Effector memory CD8-positive, alpha-beta T cell (primary cell): ENCODE results near the gene TMEM63C.

Experiments
- ATAC-seq: fragments of 150-1000 bp; cut with Tn5 transposase; replicated peaks from 2 replicates; pipeline ENCODE4 v1.10.0; 2021; ENCODE audit warnings: mild to moderate bottlenecking, moderate library complexity
- DNase-seq, 3 experiments: peaks; one replicate each; pipeline ENCODE4 v3.0.0; 2021
- H3K27ac Mint-ChIP-seq, 2 donors: one replicate each; pipeline ENCODE4 v1.8.0; 2022; ENCODE audit warnings: mild to moderate bottlenecking in 2 of 2, mixed read lengths in 2 of 2, moderate library complexity in 2 of 2
- H3K27me3 Mint-ChIP-seq, 2 donors: one replicate each; pipeline ENCODE4 v1.8.0; 2022; ENCODE audit warnings: mixed read lengths in 2 of 2
- H3K36me3 Mint-ChIP-seq: one replicate; pipeline ENCODE4 v1.8.0; 2022; ENCODE audit warnings: mild to moderate bottlenecking, moderate library complexity, mixed read lengths; ENCODE audit not compliant: insufficient read depth
- H3K4me1 Mint-ChIP-seq, 2 donors: one replicate each; pipeline ENCODE4 v1.8.0; 2022; ENCODE audit warnings: low read depth in 2 of 2, mixed read lengths in 2 of 2
- H3K4me3 Mint-ChIP-seq, 2 donors: one replicate each; pipeline ENCODE4 v1.8.0; 2022; ENCODE audit warnings: mild to moderate bottlenecking in 2 of 2, mixed read lengths in 2 of 2, moderate library complexity in 2 of 2
- H3K9me3 Mint-ChIP-seq, 2 donors: one replicate each; pipeline ENCODE4 v1.8.0; 2022; ENCODE audit warnings: mixed read lengths in 2 of 2
- total RNA-seq, 9 experiments: gene quantifications; one replicate each; lab custom pipeline; 2026; lab: John Stamatoyannopoulos, UW

TMEM63C gene
- total RNA-seq = 0.45 to 2.1 (median 0.78) reads per million in 9 experiments

GRCh38 chr14:77181603-77182437 lies at the start of gene TMEM63C:
TMEM63C (plus strand) TSS chr14:77181798; CDS start chr14:77218814, 37,016 bp downstream.
- Mint-ChIP-seq H3K4me3 (peak within 1 kb of the TSS; percentile 80 to 88), H3K4me1 (peaks cover 24 to 30% of the 10 kb centered on the region in 2 donors), H3K27me3 (peaks cover 12 to 76% of the 10 kb centered on the region in 2 donors), H3K36me3 (peaks cover 2% of the 10 kb centered on the region), H3K9me3 (no peaks in the 10 kb centered on the region), H3K27ac (peak within 1 kb of the TSS; percentile 44 to 86)
- DNase-seq (peak; percentile 32 to 44 (median 40)), ATAC-seq (peak; percentile 87)

GRCh38 chr14:77131871-77132486 lies 49.6 kb upstream of the TMEM63C start:
- no peaks in the 10 kb centered on the region for H3K9me3 Mint-ChIP-seq
- H3K27me3 Mint-ChIP-seq = peaks cover 72 to 100% of the 10 kb centered on the region in 2 donors

GRCh38 chr14:77133720-77134338 lies 47.8 kb upstream of the TMEM63C start:
- peaks cover 73 to 100% of the 10 kb centered on the region in 2 donors for H3K27me3 Mint-ChIP-seq
- H3K4me1 Mint-ChIP-seq = peaks cover 0 to 2% of the 10 kb centered on the region in 2 donors
- H3K36me3 Mint-ChIP-seq = no peaks in the 10 kb centered on the region
- peak; percentile 40 to 50 (median 41) for DNase-seq
- no peak overlapping the region for H3K4me3 Mint-ChIP-seq
- peak; percentile 78 for ATAC-seq
- no peaks in the 10 kb centered on the region for H3K9me3 Mint-ChIP-seq
- H3K27ac Mint-ChIP-seq = no peak overlapping the region

More at GRCh38 chr14:77131871-77132486, 49.6 kb upstream of the TMEM63C start:
- H3K27ac Mint-ChIP-seq = no peak overlapping the region
- no peak overlapping the region for H3K4me3 Mint-ChIP-seq
- ATAC-seq (no peak), DNase-seq (no peak)
- peaks cover 0 to 2% of the 10 kb centered on the region in 2 donors for H3K4me1 Mint-ChIP-seq
- H3K36me3 Mint-ChIP-seq = no peaks in the 10 kb centered on the region

GRCh38 chr14:77139022-77139421 lies 42.6 kb upstream of the TMEM63C start:
- Mint-ChIP-seq H3K27me3 (peaks cover 79 to 94% of the 10 kb centered on the region in 2 donors), H3K4me3 (peak overlapping the region; percentile 26 to 59), H3K4me1 (peaks cover 5 to 13% of the 10 kb centered on the region in 2 donors), H3K9me3 (no peaks in the 10 kb centered on the region), H3K27ac (no peak overlapping the region), H3K36me3 (no peaks in the 10 kb centered on the region)
- ATAC-seq (no peak), DNase-seq (no peak)

GRCh38 chr14:77139540-77140358 lies 41.8 kb upstream of the TMEM63C start:
- no peak overlapping the region for H3K27ac Mint-ChIP-seq

GRCh38 chr14:77140359-77141213 lies 41.0 kb upstream of the TMEM63C start:
- Mint-ChIP-seq H3K9me3 (no peaks in the 10 kb centered on the region), H3K27me3 (peaks cover 79 to 94% of the 10 kb centered on the region in 2 donors), H3K4me1 (peaks cover 5 to 13% of the 10 kb centered on the region in 2 donors), H3K27ac (no peak overlapping the region), H3K36me3 (no peaks in the 10 kb centered on the region), H3K4me3 (peak overlapping the region; percentile 26 to 61)
- no peak for DNase-seq
- no peak for ATAC-seq

More at GRCh38 chr14:77139540-77140358, 41.8 kb upstream of the TMEM63C start:
- H3K4me3 Mint-ChIP-seq = peak overlapping the region; percentile 26 to 61
- no peaks in the 10 kb centered on the region for H3K36me3 Mint-ChIP-seq
- no peaks in the 10 kb centered on the region for H3K9me3 Mint-ChIP-seq
- peaks cover 5 to 13% of the 10 kb centered on the region in 2 donors for H3K4me1 Mint-ChIP-seq
- peaks cover 79 to 94% of the 10 kb centered on the region in 2 donors for H3K27me3 Mint-ChIP-seq
- peak; percentile 66 for ATAC-seq
- DNase-seq = peak in 1 of 3 experiments; percentile 9

- Mint-ChIP-seq H3K27ac (no peak within 1 kb of the TSS), H3K4me3 (peak within 1 kb of the TSS; percentile 67 to 68), H3K36me3 (no peaks in the 10 kb centered on the region), H3K27me3 (peaks cover 83 to 94% of the 10 kb centered on the region in 2 donors), H3K9me3 (no peaks in the 10 kb centered on the region), H3K4me1 (peaks cover 5 to 13% of the 10 kb centered on the region in 2 donors)
- ATAC-seq (peak; percentile 29), DNase-seq (no peak)
Observed at GRCh38 chr14:77141214-77142004, 40.2 kb upstream of the TMEM63C start, which contains the start of gene ZDHHC22. ZDHHC22 (minus strand) TSS chr14:77141791; CDS start chr14:77139738, 2,053 bp downstream.

GRCh38 chr14:77142005-77142800 lies 39.4 kb upstream of the TMEM63C start:
- no peaks in the 10 kb centered on the region for H3K9me3 Mint-ChIP-seq
- no peak overlapping the region for H3K27ac Mint-ChIP-seq
- no peaks in the 10 kb centered on the region for H3K36me3 Mint-ChIP-seq
- no peak for ATAC-seq
- no peak for DNase-seq
- peak overlapping the region; percentile 67 to 68 for H3K4me3 Mint-ChIP-seq
- H3K27me3 Mint-ChIP-seq = peaks cover 83 to 94% of the 10 kb centered on the region in 2 donors
- H3K4me1 Mint-ChIP-seq = peaks cover 5 to 13% of the 10 kb centered on the region in 2 donors

- no peak overlapping the region for H3K4me3 Mint-ChIP-seq
- H3K4me1 Mint-ChIP-seq = peaks cover 5 to 13% of the 10 kb centered on the region in 2 donors
- peaks cover 77 to 87% of the 10 kb centered on the region in 2 donors for H3K27me3 Mint-ChIP-seq
- no peak overlapping the region for H3K27ac Mint-ChIP-seq
- no peak for ATAC-seq
- no peaks in the 10 kb centered on the region for H3K36me3 Mint-ChIP-seq
- H3K9me3 Mint-ChIP-seq = no peaks in the 10 kb centered on the region
- no peak for DNase-seq
Observed at GRCh38 chr14:77143071-77143470, 38.5 kb upstream of the TMEM63C start.

- H3K27ac Mint-ChIP-seq = no peak overlapping the region
- no peak overlapping the region for H3K4me3 Mint-ChIP-seq
- DNase-seq (no peak), ATAC-seq (no peak)
- no peaks in the 10 kb centered on the region for H3K36me3 Mint-ChIP-seq
- H3K9me3 Mint-ChIP-seq = no peaks in the 10 kb centered on the region
- H3K27me3 Mint-ChIP-seq = peaks cover 75 to 84% of the 10 kb centered on the region in 2 donors
- H3K4me1 Mint-ChIP-seq = peaks cover under 1 to 8% of the 10 kb centered on the region in 2 donors
Observed at GRCh38 chr14:77144412-77145115, 37.0 kb upstream of the TMEM63C start.
